Transverse colon (tissue), 4 donors: ENCODE data around the gene LRP3. TPM values are rescaled to one million over a fixed set of nuclear protein-coding genes. Genes with fewer than 3 reads are reported as not detected.

Experiments used
- DNase-seq: peaks from one replicate; pipeline ENCODE4 v3.0.0-alpha.2; 2019
- H3K27ac ChIP-seq, 4 donors: fragments of 200-600 bp; sonication (generic); 2 replicates each; pipeline ENCODE4 v1.5.1; 2016 to 2018; ENCODE audit warnings: inconsistent platforms in 4 of 4
- H3K27me3 ChIP-seq: fragments of 200-600 bp; sonication (generic); 2 replicates; pipeline ENCODE4 v1.5.1; 2017; ENCODE audit warnings: inconsistent platforms
- H3K36me3 ChIP-seq, 4 donors: fragments of 200-600 bp; sonication (generic); 2 replicates each; pipeline ENCODE4 v1.5.1; 2017 to 2019; ENCODE audit warnings: inconsistent platforms in 4 of 4
- H3K4me1 ChIP-seq, 4 donors: fragments of 200-600 bp; sonication (generic); 2 replicates each; pipeline ENCODE4 v1.5.1; 2017 to 2020; ENCODE audit warnings: inconsistent platforms in 4 of 4
- H3K4me3 ChIP-seq, 4 donors: fragments of 200-600 bp; sonication (generic); 1 replicate in 1 of 4; 2 replicates in 3 of 4; pipeline versions ENCODE4 v1.5.1 to v1.6.1; 2017 to 2019; ENCODE audit warnings: inconsistent platforms in 4 of 4
- H3K9me3 ChIP-seq, 2 donors: fragments of 200-600 bp; sonication (generic); 2 replicates each; pipeline ENCODE4 v1.5.1; 2017 to 2019; ENCODE audit warnings: inconsistent platforms in 2 of 2
- EP300 ChIP-seq: sonication (generic); formaldehyde crosslinking; IDR thresholded peaks from one replicate; pipeline ENCODE4 v1.6.1; 2017; ENCODE audit warnings: antibody characterized with exemption, low read depth
- POLR2A ChIP-seq: fragments of 450-650 bp; IDR thresholded peaks from one replicate; pipeline ENCODE4 v1.6.1; 2016; ENCODE audit warnings: antibody characterized with exemption, mild to moderate bottlenecking, moderate library complexity
- POLR2AphosphoS5 ChIP-seq, 3 donors: sonication (generic); formaldehyde crosslinking; IDR thresholded peaks; one replicate each; pipeline ENCODE4 v1.6.1; 2016; ENCODE audit warnings: antibody characterized with exemption in 3 of 3
- WGBS, 2 donors: methylation state at CpG; one replicate each; pipeline ENCODE4 v1.1.5; 2018; ENCODE audit warnings: low coverage in 1 of 2; 5-methylcytosine and 5-hydroxymethylcytosine counted together
- in situ Hi-C, 4 donors: fragments of 200-750 bp; cut with MboI; loops; one replicate each; pipeline versions ENCODE4 v1.15.0 to v1.15.1; 2017; ENCODE audit warnings: low sequenced_read_pairs in 3 of 4, low pct_ligation_motif_present in 1 of 4, low pct_unique_long_range_greater_than_20kb in 1 of 4
- intact Hi-C: fragments of 100-400 bp; cut with DNase I; formaldehyde crosslinking; loops from one replicate; pipeline ENCODE4 v1.15.1; 2023; ENCODE audit warnings: low total_unique reads
- total RNA-seq, 4 donors: library from RNA; depleted of rRNA; stranded (reverse); fragments of >200 nt; gene quantifications; one replicate each; pipeline ENCODE4 v1.1.0, GENCODE V29; 2016
- TF ChIP-seq, protein P1 (sequence below), 5 experiments: fragments of 200-600 bp in 3 of 5; fragments of 450-650 bp in 2 of 5; sonication (generic) in 3 of 5; IDR thresholded peaks; 1 replicate in 2 of 5; 2 replicates in 3 of 5; pipeline ENCODE4 v1.5.1; 2016 to 2017; ENCODE audit warnings: antibody characterized with exemption in 5 of 5, inconsistent platforms in 3 of 5, mild to moderate bottlenecking in 2 of 5, moderate library complexity in 1 of 5

Gene LRP3
- total RNA-seq, 4 donors from 2014 or later, result 12.5 to 23.6 (median 17.1) TPM

DNA sequence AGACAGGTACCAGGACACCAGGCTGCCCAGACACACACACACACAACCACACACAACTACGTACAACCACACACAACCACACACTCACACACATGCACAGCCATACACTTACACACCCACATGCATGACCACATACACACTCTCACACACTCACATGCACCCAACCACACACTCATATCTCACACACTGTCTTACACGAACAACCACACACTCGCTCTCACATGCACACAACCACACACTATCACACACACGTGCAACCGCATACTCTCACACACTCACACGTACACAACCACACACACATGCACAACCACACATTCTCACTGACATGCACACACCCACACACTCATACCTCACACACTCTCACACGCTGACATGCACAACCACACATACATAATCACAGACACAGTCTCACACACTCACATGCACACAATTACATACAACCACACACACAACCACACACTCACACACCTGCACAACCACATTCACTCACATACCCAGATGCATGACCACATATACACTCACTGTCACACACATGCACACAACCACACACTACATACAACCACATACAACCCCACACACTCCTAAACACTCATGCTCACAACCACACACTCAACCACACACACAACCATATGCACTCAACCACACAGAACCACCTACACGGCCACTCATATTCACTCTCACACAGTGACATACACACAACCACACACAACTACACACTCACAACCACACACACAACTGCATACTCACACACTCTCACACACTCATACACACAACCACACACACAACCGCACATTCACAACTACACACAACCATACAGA, 39.1 kb downstream of the LRP3 start:
- Histone ChIP-seq H3K36me3 (no peaks in the 10 kb centered on the region), H3K4me1 (peaks cover 0 to 7% (median 0%) of the 10 kb centered on the region in 4 donors), H3K27me3 (peaks cover 6% of the 10 kb centered on the region), H3K9me3 (peaks cover 0 to 4% of the 10 kb centered on the region in 2 donors), H3K4me3 (no peak overlapping the region), H3K27ac (no peak overlapping the region)
- intact Hi-C loops (loop anchor here (10.0 kb wide), 1 partner anchor 72 kb away; the partner anchor contains the start of gene CEBPA), in situ Hi-C loops (loop anchor here in 3 of 4 donors (5.0 to 25.0 kb wide), 4 partner anchors 51 to 542 kb away; no protein-coding TSS in a partner anchor)
- 90 to 94% methylated on average over 5 to 9 of the region's 9 CpGs for WGBS, 2 donors
- no peak for DNase-seq
- TF ChIP-seq POLR2AphosphoS5 (IDR thresholded peaks at IDR 0.05), result no peak
- TF ChIP-seq POLR2A, result no peak

DNA sequence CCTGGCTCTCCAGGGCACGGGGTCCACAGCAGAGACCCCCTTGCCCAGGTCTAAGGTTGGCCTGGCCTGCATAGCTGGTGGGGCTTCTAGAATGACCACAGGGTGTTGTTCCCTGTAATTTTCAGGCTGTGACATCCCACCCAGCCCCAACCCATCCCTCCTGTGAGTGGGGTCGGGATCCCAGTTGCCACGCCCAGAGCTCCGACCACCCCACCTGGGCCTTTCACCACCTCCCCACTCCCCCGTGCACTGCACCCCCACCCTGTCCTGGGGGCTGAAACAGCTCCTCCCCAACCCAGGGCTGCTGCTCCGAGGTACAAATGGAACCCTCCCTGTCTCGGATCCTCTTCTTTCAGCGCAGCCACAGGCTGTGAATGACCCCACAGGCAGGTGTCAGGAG, 40.0 kb downstream of the LRP3 start:
- Histone ChIP-seq H3K27me3 (no peaks in the 10 kb centered on the region), H3K9me3 (no peaks in the 10 kb centered on the region), H3K27ac (no peak overlapping the region), H3K4me3 (no peak overlapping the region), H3K4me1 (peaks cover 0 to 7% (median 0%) of the 10 kb centered on the region in 4 donors), H3K36me3 (no peaks in the 10 kb centered on the region)
- no peak for DNase-seq
- WGBS, 2 donors, result 80% methylated on average over 5 of the region's 8 CpGs; no CpG with 5 or more reads in 1 of the 2 donors
- in situ Hi-C loops, result loop anchor here in 3 of 4 donors (5.0 to 25.0 kb wide), 4 partner anchors 52 to 541 kb away; no protein-coding TSS in a partner anchor
- intact Hi-C loops, result loop anchor here (10.0 kb wide), 1 partner anchor 71 kb away; the partner anchor contains the start of gene CEBPA
- TF ChIP-seq POLR2AphosphoS5 (IDR thresholded peaks at IDR 0.05), result no peak
- no peak for TF ChIP-seq POLR2A
- TF ChIP-seq EP300, result no peak
- TF ChIP-seq, protein P1, sequence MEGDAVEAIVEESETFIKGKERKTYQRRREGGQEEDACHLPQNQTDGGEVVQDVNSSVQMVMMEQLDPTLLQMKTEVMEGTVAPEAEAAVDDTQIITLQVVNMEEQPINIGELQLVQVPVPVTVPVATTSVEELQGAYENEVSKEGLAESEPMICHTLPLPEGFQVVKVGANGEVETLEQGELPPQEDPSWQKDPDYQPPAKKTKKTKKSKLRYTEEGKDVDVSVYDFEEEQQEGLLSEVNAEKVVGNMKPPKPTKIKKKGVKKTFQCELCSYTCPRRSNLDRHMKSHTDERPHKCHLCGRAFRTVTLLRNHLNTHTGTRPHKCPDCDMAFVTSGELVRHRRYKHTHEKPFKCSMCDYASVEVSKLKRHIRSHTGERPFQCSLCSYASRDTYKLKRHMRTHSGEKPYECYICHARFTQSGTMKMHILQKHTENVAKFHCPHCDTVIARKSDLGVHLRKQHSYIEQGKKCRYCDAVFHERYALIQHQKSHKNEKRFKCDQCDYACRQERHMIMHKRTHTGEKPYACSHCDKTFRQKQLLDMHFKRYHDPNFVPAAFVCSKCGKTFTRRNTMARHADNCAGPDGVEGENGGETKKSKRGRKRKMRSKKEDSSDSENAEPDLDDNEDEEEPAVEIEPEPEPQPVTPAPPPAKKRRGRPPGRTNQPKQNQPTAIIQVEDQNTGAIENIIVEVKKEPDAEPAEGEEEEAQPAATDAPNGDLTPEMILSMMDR (IDR thresholded peaks at IDR 0.05), result no peak

DNA sequence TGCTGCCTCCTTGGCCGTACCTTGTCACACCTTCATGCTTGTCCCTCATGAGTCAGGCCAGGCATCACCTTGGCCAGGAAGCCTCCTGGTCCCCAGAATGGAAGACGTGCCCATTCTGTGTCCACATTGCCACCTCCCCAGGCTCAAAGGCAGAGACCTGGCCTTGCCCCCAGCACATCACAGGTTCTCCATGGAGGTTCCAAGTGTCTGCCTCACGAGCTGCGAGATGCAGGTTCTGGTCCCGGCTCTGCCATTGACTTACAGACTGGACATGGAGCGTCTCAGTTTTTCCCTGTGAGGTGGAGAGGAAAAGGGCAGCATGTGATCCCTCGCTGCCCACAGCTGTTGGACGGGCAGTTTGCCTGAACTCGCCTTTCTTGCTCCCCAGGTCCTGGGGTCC, 40.6 kb downstream of the LRP3 start:
- intact Hi-C loops, result loop anchor here (10.0 kb wide), 1 partner anchor 70 kb away; the partner anchor contains the start of gene CEBPA
- no peak overlapping the region for H3K27ac ChIP-seq
- TF ChIP-seq, protein P1 (IDR thresholded peaks at IDR 0.05), result no peak
- TF ChIP-seq POLR2A, result no peak
- no peak for TF ChIP-seq POLR2AphosphoS5 (IDR thresholded peaks at IDR 0.05)
- TF ChIP-seq EP300, result no peak
- H3K4me1 ChIP-seq, result peaks cover 0 to 7% (median 0%) of the 10 kb centered on the region in 4 donors
- H3K4me3 ChIP-seq, result no peak overlapping the region
- H3K9me3 ChIP-seq, result no peaks in the 10 kb centered on the region
- no peaks in the 10 kb centered on the region for H3K27me3 ChIP-seq
- in situ Hi-C loops, result loop anchor here (5.0 to 25.0 kb wide), 5 partner anchors 52 to 540 kb away; no protein-coding TSS in a partner anchor
- DNase-seq, result no peak
- 56% methylated on average over 9 of the region's 9 CpGs; no CpG with 5 or more reads in 1 of the 2 donors for WGBS, 2 donors
- H3K36me3 ChIP-seq, result no peaks in the 10 kb centered on the region

DNA sequence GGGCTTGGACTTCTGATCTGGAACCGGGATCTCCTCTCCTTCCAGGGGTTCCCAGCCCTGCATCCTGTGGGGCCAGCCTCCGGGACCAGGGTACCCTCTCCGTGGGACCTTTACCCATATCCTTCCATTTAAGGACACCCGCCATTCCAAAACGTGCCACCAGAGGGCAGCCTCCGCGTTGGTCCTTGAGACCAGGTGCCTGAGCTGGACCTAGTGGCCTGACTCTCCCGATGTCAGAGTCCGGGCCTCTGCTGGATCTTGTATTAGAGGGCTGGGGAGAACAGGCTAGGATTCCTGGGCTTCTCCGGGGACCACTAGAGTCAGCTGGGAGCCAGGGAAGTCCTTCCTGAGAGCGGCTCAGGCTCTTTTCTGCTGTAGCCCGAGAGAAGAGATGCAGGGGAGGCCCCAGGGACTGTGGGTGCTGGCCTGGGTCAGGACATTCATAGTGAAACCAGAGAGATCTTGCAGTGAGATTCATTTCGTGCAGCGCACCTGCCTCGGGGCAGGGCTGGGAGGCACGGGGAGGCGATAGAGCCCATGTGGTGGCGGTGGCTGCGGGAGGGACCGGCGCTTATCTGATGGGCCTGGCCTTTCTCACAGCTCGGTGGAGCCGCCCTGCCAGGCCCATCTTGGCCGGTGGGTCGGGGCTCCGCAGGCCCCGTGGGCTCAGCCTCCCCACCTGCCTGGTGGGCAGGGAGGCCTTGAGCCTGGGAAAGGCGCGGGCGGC, 41.3 kb downstream of the LRP3 start:
- TF ChIP-seq POLR2A, result no peak
- TF ChIP-seq, protein P1 (IDR thresholded peaks at IDR 0.05), result peak; percentile 92 to 95 (median 93)
- no peaks in the 10 kb centered on the region for H3K9me3 ChIP-seq
- no peaks in the 10 kb centered on the region for H3K36me3 ChIP-seq
- no peak overlapping the region for H3K27ac ChIP-seq
- in situ Hi-C loops (loop anchor here (5.0 to 25.0 kb wide), 4 partner anchors 172 to 539 kb away; no protein-coding TSS in a partner anchor), intact Hi-C loops (loop anchor here (10.0 kb wide), 1 partner anchor 69 kb away; the partner anchor contains the start of gene CEBPA)
- H3K4me3 ChIP-seq, result peak overlapping the region in 1 of 4 donors; percentile 5
- DNase-seq, result peak; percentile 87
- peaks cover 0 to 7% (median 0%) of the 10 kb centered on the region in 4 donors for H3K4me1 ChIP-seq
- no peaks in the 10 kb centered on the region for H3K27me3 ChIP-seq
- 17% methylated on average over 15 of the region's 30 CpGs; no CpG with 5 or more reads in 1 of the 2 donors for WGBS, 2 donors
